ENCODE data around the gene DENND4C. TPM values are rescaled to one million over a fixed set of nuclear protein-coding genes. Genes with fewer than 3 reads are reported as not detected.

Gene DENND4C
- total and polyA plus RNA-seq, 3 donors from 2014 or later = 28.8 to 136 (median 126) TPM

GRCh38 chr9:19320495-19320894, 90.0 kb downstream of the DENND4C start:
- 63 to 85% methylated on average over 1 of the region's 1 CpG for WGBS, 2 donors
- Histone ChIP-seq H3K9me3 (no peaks in the 10 kb centered on the region), H3K27me3 (no peaks in the 10 kb centered on the region), H3K27ac (no peak overlapping the region), H3K4me1 (no peaks in the 10 kb centered on the region), H3K4me3 (no peak overlapping the region), H3K36me3 (ENCODE audit: low read depth, missing control alignments) (no peaks in the 10 kb centered on the region)
- intact Hi-C loops (cut with DNase I; ENCODE audit: low total_unique reads) = no loop called here
- DNase-seq = no peak
- TF ChIP-seq POLR2A (IDR thresholded peaks at IDR 0.05) (no peak), CTCF (IDR thresholded peaks at IDR 0.05) (no peak)

- intact Hi-C loops (cut with DNase I; ENCODE audit: low total_unique reads) = no loop called here
- TF ChIP-seq CTCF (IDR thresholded peaks at IDR 0.05) = no peak
- Histone ChIP-seq H3K27me3 (no peaks in the 10 kb centered on the region), H3K4me1 (no peaks in the 10 kb centered on the region), H3K36me3 (ENCODE audit: low read depth, missing control alignments) (no peaks in the 10 kb centered on the region), H3K9me3 (no peaks in the 10 kb centered on the region), H3K27ac (no peak overlapping the region), H3K4me3 (no peak overlapping the region)
- WGBS, 2 donors = 97 to 98% methylated on average over 2 of the region's 2 CpGs
- DNase-seq = no peak
Measured at GRCh38 chr9:19331877-19332276, 101.4 kb downstream of the DENND4C start.

- no peak overlapping the region for H3K4me3 ChIP-seq
- WGBS, 2 donors = 98% methylated on average over 7 of the region's 7 CpGs
- intact Hi-C loops (cut with DNase I; ENCODE audit: low total_unique reads) = no loop called here
- H3K4me1 ChIP-seq = no peaks in the 10 kb centered on the region
- no peak overlapping the region for H3K27ac ChIP-seq
- H3K9me3 ChIP-seq = no peaks in the 10 kb centered on the region
- no peaks in the 10 kb centered on the region for H3K36me3 ChIP-seq (ENCODE audit: low read depth, missing control alignments)
- TF ChIP-seq CTCF (IDR thresholded peaks at IDR 0.05) (no peak), POLR2A (IDR thresholded peaks at IDR 0.05) (no peak)
- no peak for DNase-seq
- no peaks in the 10 kb centered on the region for H3K27me3 ChIP-seq
Measured at GRCh38 chr9:19336166-19336565, 105.7 kb downstream of the DENND4C start.

- Histone ChIP-seq H3K4me1 (no peaks in the 10 kb centered on the region), H3K36me3 (ENCODE audit: low read depth, missing control alignments) (no peaks in the 10 kb centered on the region), H3K27ac (no peak overlapping the region), H3K9me3 (no peaks in the 10 kb centered on the region), H3K27me3 (no peaks in the 10 kb centered on the region), H3K4me3 (no peak overlapping the region)
- no peak for DNase-seq
- intact Hi-C loops (cut with DNase I; ENCODE audit: low total_unique reads) = no loop called here
- TF ChIP-seq CTCF (IDR thresholded peaks at IDR 0.05) (no peak), POLR2A (IDR thresholded peaks at IDR 0.05) (no peak)
- WGBS, 2 donors = 80 to 83% methylated on average over 2 of the region's 2 CpGs
Measured at GRCh38 chr9:19342947-19343346, 112.5 kb downstream of the DENND4C start.

GRCh38 chr9:19358701-19359100, 128.2 kb downstream of the DENND4C start:
- Histone ChIP-seq H3K36me3 (ENCODE audit: low read depth, missing control alignments) (no peaks in the 10 kb centered on the region), H3K9me3 (no peaks in the 10 kb centered on the region), H3K27ac (no peak overlapping the region), H3K4me1 (no peaks in the 10 kb centered on the region), H3K4me3 (no peak overlapping the region), H3K27me3 (no peaks in the 10 kb centered on the region)
- no peak for DNase-seq
- intact Hi-C loops (cut with DNase I; ENCODE audit: low total_unique reads) = no loop called here
- 85 to 87% methylated on average over 3 of the region's 3 CpGs for WGBS, 2 donors
- TF ChIP-seq CTCF (IDR thresholded peaks at IDR 0.05) (no peak), POLR2A (IDR thresholded peaks at IDR 0.05) (no peak)

Measured in testis (tissue), 3 donors.